Fibroblast of skin of back (primary cell): Measurements from ENCODE around the gene TNXB.
"Not testable (repeated sequence)": the region's sequence is repeated elsewhere in the genome, so short reads cannot be mapped to it uniquely, and the experiment has no call there.

Experiments
- DNase-seq: peaks from one replicate; pipeline ENCODE4 v3.0.0-alpha.2; 2013

TNXB gene

DNA sequence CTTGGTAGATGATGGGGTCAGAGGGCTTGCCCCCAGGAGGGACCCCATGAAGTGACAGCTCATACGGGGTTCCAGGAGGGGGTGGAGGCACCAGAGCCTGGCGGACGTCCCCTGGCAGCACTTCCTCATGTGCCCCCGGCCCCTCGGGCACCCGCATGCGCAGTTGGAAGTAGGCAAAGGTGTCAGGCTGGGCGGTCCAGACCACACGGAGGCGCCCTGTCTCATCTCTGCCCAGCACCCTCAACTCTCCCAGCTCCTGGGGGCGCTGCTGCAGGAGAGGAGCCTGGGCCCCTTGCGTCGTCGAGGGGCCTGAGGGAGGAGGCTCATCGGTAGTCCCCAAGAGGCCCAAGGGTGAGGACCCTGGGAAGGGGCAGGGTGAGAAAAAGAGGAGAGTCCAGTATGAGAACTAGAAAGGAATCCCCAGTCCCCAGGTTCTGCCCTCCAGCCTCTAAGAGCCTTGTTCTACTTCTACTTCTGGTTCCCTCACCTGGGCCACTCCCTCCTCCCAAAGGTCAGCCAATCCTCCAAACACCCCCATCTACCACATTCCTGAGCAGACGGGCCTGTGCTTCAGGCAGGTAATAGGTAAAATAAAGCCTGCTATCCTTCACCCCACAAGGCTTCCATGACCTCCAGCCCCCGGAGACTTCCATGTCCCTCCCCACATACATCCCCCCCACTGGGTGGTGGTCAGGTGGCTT is 23.2 kb downstream of the TNXB start:
- DNase-seq: no peak

DNA sequence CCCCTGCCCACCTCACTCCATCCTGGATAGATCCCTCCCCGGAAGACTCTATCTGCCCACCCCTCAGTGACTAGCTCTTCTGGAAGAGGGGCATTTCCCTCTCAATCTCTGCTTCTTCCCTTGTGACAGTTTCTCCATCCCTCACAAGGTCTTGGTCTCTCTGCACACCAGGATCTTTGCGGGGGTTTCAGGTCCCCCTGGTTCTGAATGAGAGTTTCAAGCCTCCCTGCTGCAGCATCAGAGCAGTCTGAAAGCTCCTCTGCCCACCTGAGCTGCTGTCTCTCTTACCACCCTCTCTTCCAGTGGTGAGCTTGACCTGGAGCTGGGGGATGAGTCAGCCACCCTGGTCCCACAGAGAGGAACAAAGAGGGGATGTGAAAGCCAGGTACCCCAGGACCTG is 24.4 kb downstream of the TNXB start:
- DNase-seq: no peak

GRCh38 chr6:32083812-32084768 is 25.0 kb downstream of the TNXB start:
- no peak for DNase-seq

- DNase-seq: peak; percentile 90
Observed at GRCh38 chr6:32082935-32083334, 26.2 kb downstream of the TNXB start.

GRCh38 chr6:32082478-32082877 is 26.7 kb downstream of the TNXB start:
- no peak for DNase-seq

- peak; percentile 96 for DNase-seq
Observed at GRCh38 chr6:32081168-32081990, 27.8 kb downstream of the TNXB start.

- DNase-seq: no peak
Observed at GRCh38 chr6:32079566-32080290, 29.4 kb downstream of the TNXB start.

DNA sequence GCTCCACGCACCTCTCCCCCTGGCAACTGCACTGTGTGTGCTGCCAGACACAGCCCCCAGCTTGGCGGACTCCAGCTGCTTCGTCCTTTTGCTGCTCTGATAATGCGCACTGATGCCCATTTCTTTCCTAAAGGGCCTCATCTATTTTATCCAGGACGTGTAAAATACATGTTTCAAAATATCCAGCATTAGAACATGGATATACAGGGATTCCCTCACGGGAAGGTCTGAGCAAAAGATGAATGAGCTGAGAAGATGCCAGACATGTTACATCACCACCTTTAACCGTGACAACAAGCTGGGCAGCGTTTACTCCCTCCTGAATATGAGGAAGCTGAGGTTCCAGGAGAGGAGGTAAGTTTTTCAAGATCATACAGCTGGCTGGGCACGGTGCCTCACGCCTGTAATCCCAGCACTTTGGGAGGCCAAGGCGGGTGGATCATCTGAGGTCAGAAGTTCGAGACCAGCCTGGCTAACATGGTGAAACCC is 32.8 kb downstream of the TNXB start:
- DNase-seq: peak; percentile 84

GRCh38 chr6:32075781-32076180 is 33.4 kb downstream of the TNXB start:
- peak; percentile 39 for DNase-seq

- DNase-seq: peak; percentile 59
Observed at GRCh38 chr6:32074996-32075532, 34.1 kb downstream of the TNXB start.

GRCh38 chr6:32073613-32074012 is 35.5 kb downstream of the TNXB start:
- DNase-seq: no peak

GRCh38 chr6:32073101-32073500 is 36.0 kb downstream of the TNXB start:
- no peak for DNase-seq

- no peak for DNase-seq
Observed at GRCh38 chr6:32070814-32071543, 38.2 kb downstream of the TNXB start.

- DNase-seq: no peak
Observed at GRCh38 chr6:32069878-32070515, 39.1 kb downstream of the TNXB start.

GRCh38 chr6:32069460-32069859 is 39.7 kb downstream of the TNXB start:
- DNase-seq: no peak

DNA sequence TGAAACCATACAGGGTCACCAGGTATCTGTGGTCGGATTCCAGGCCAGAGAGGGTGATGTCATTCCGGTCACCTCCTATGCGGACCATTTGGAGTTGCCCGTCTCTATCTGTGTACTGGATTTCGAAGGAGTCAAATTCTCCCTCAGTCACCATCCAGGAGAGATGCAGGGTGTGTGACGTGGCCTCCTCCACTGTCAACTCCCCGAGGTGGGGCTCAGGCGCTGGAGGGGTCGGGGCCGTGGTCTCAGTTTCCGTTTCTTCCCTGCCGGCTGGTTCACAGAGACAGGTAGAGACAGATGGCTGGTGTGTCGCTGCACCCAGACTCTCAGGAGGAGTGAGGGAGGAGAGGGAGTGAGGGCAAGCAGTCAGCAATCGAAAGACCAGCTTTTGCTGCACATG is 40.3 kb downstream of the TNXB start:
- DNase-seq: no peak

DNA sequence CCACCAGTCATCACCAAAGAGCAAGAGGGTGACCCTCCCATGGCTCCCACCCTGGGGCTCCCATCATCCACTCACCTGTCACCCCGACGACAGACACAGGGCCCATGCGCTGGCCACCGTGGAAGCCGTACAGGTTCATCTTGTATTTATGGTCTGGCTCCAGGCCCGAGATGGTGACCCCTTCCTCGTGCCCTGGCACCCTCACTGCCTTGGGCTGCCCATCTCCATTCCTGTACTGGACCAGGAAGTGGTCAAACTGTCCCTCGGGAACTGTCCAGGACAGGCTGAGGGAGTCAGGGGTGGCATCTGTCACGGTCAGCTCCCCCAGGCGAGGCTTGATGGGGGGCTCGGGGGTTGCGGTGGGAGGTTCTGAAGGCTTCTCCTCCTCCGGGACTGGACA is 40.8 kb downstream of the TNXB start:
- DNase-seq: not testable (repeated sequence)

GRCh38 chr6:32067521-32067920 is 41.6 kb downstream of the TNXB start:
- DNase-seq: not testable (repeated sequence)

GRCh38 chr6:32064706-32065105 is 44.4 kb downstream of the TNXB start:
- DNase-seq: no peak

DNA sequence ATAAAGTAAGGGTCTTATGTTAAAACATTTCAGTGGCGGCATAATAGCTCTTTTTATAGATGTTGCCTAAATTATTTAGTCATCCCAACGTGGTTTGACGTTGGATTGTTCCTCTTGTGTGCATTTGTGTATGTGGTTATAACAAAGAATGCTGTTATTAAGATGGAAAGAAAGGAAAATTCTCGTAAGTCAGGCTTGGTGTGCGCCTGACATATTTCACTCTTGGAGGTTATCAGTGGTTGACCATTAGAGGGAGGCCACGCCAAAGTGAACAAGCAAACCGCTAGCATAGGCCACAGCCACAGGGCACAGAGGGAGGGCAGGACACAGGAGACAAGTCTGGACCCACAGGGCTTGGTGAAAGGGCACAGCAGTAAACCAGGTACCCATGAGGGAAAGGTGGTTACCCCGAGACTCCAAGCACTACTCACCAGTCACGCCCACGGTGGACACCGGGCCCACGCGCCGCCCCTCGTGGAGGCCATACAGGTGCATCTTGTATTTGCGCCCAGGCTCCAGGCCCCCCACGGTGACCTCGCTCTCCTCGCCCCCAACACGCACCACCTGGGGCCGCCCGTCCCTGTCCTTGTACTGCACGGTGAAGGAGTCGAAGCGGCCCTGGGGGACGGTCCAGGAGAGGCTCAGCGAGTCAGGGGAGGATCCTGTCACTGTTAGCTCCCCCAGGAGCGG is 48.0 kb downstream of the TNXB start:
- no peak for DNase-seq
